AG10803 (cell line): ENCODE results near the gene LRRC46.

Source experiments
- DNase-seq: peaks from one replicate; pipeline ENCODE4 v3.0.0; 2010; ENCODE audit warnings: low read depth
- H3K4me3 ChIP-seq: 2 replicates; pipeline ENCODE4 v1.5.1; 2011; ENCODE audit warnings: mild to moderate bottlenecking, low read length, control low read depth
- CTCF ChIP-seq: conservative IDR thresholded peaks from 2 replicates; pipeline ENCODE4 v1.5.1; 2011; ENCODE audit warnings: mild to moderate bottlenecking, low read length, control low read depth, inconsistent platforms

LRRC46 gene

GRCh38 chr17:47852113-47852949 lies 20.9 kb downstream of the LRRC46 start:
- DNase-seq: no peak
- no peak for TF ChIP-seq CTCF
- H3K4me3 ChIP-seq: no peak overlapping the region

- no peak for DNase-seq
- no peak overlapping the region for H3K4me3 ChIP-seq
- TF ChIP-seq CTCF: no peak
Measured at GRCh38 chr17:47853616-47854015, 22.1 kb downstream of the LRRC46 start.

- no peak for TF ChIP-seq CTCF
- no peak overlapping the region for H3K4me3 ChIP-seq
- no peak for DNase-seq
Measured at GRCh38 chr17:47855737-47856136, 24.3 kb downstream of the LRRC46 start.

DNA sequence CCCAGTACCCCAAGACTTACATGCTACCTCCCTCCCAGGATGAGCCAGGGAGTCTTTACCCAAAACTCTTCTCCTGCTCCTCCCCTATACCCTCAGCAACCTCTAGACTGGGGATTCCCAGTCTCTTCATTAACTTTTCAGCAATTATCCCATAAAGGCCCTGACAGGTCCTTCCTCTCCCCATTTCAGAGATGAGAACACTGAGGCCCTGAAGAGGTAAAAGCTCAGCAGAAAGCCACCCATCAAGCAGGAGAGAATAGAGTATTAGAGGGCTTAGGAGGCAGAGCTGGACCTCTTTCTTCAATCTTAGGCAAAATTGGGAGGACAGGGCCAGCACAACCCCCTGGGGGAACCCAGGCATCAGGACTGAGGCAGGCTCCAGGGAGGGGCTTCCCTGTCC lies 25.4 kb downstream of the LRRC46 start:
- no peak for DNase-seq
- no peak overlapping the region for H3K4me3 ChIP-seq
- TF ChIP-seq CTCF: no peak

- TF ChIP-seq CTCF: no peak
- H3K4me3 ChIP-seq: no peak overlapping the region
- DNase-seq: no peak
Measured at GRCh38 chr17:47857551-47858455, 26.3 kb downstream of the LRRC46 start.

GRCh38 chr17:47860386-47860785 lies 28.9 kb downstream of the LRRC46 start:
- TF ChIP-seq CTCF: no peak
- DNase-seq: no peak
- H3K4me3 ChIP-seq: no peak overlapping the region
